HCT116 (cell line): ENCODE data around the gene ARFIP2. TPM values are rescaled to one million over a fixed set of nuclear protein-coding genes. Genes with fewer than 3 reads are reported as not detected.

Experiments
- ATAC-seq: fragments of 200-7000 bp; cut with Tn5 transposase; 2 replicates; pipeline ENCODE4 v1.9.1; 2020; ENCODE audit warnings: mild to moderate bottlenecking, moderate library complexity
- Bru-seq: library from RNA; stranded (reverse); fragments of 400-500 nt; gene quantifications from one replicate; lab custom pipeline; 2021; lab: Mats Ljungman, UMichigan
- BruChase-seq, 2 experiments: library from RNA; stranded (reverse); fragments of 400-500 nt; gene quantifications; one replicate each; lab custom pipeline; 2021; lab: Mats Ljungman, UMichigan
- BruUV-seq: library from RNA; stranded (reverse); fragments of 400-500 nt; replicated peaks from 2 replicates; lab custom pipeline; 2021; lab: Mats Ljungman, UMichigan
- CTCF ChIA-PET: fragments of 300-600 bp; sonication (Branson Sonifier 250); formaldehyde crosslinking; loops from one replicate; lab custom pipeline; 2021; ENCODE audit warnings: antibody characterized with exemption; lab: Charles Lee
- POLR2A ChIA-PET: fragments of 300-600, 350-600 bp; sonication (Branson Sonifier 250); formaldehyde crosslinking; loops from one replicate; lab custom pipeline; 2021; ENCODE audit warnings: antibody characterized with exemption; lab: Charles Lee
- RAD21 ChIA-PET, 2 experiments: fragments of 300-600 bp; sonication (Branson Sonifier 250); formaldehyde crosslinking; loops; one replicate each; lab custom pipeline; 2023; ENCODE audit warnings: low total read pairs in 2 of 2; ENCODE audit not compliant: uncharacterized antibody in 2 of 2, unreplicated experiment in 2 of 2, low non-redundant PET in 1 of 2; lab: Charles Lee
- DNase-seq: peaks from one replicate; pipeline ENCODE4 v3.0.0-alpha.2; 2010; ENCODE audit warnings: low read depth, low spot score
- H2AFZ ChIP-seq: fragments of 200-600 bp; shearing (Covaris generic), sonication (generic); 2 replicates; pipeline ENCODE4 v1.6.1; 2017; ENCODE audit warnings: low read depth, mixed run types, mixed read lengths, antibody characterized with exemption, low read length; ENCODE audit not compliant: poor library complexity, severe bottlenecking
- H3K27ac ChIP-seq: 2 replicates; pipeline ENCODE4 v1.5.1; 2012; ENCODE audit warnings: low read depth, low read length
- H3K27me3 ChIP-seq: fragments of 200-600 bp; sonication (generic); 2 replicates; pipeline ENCODE4 v1.6.1; 2016; ENCODE audit warnings: mixed run types, low read length, mixed read lengths; ENCODE audit not compliant: insufficient read depth
- H3K36me3 ChIP-seq, 2 experiments: fragments of 200-500 bp in 1 of 2; fragments of 200-600 bp in 1 of 2; sonication (Bioruptor generic) in 1 of 2; sonication (generic) in 1 of 2; 2 replicates each; pipeline versions ENCODE4 v1.5.1 to v1.6.1; 2014 to 2016; ENCODE audit warnings: low read length in 2 of 2, inconsistent platforms in 1 of 2, mixed read lengths in 1 of 2, mixed run types in 1 of 2; ENCODE audit not compliant: insufficient read depth in 2 of 2, control insufficient read depth in 1 of 2
- H3K4me1 ChIP-seq, 2 experiments: fragments of 200-600 bp in 1 of 2; sonication (generic) in 1 of 2; 2 replicates each; pipeline versions ENCODE4 v1.5.1 to v1.6.1; 2012 to 2017; ENCODE audit warnings: low read length in 2 of 2, inconsistent platforms in 1 of 2, mild to moderate bottlenecking in 1 of 2, mixed read lengths in 1 of 2, mixed run types in 1 of 2, moderate library complexity in 1 of 2; ENCODE audit not compliant: insufficient read depth in 2 of 2, control insufficient read depth in 1 of 2
- H3K4me2 ChIP-seq: fragments of 200-600 bp; sonication (generic); 2 replicates; pipeline ENCODE4 v1.6.1; 2017; ENCODE audit warnings: mixed run types, low read length, mixed read lengths
- H3K4me3 ChIP-seq, 2 experiments: fragments of 200-600 bp in 1 of 2; sonication (generic) in 1 of 2; replicated peaks in 1 of 2; 2 replicates each; pipeline ENCODE4 v1.5.1; 2011 to 2016; ENCODE audit warnings: low read length in 2 of 2, control low read depth in 1 of 2, low read depth in 1 of 2, mild to moderate bottlenecking in 1 of 2, mixed read lengths in 1 of 2, mixed run types in 1 of 2
- H3K79me2 ChIP-seq: fragments of 200-600 bp; sonication (generic); 2 replicates; pipeline ENCODE4 v1.6.1; 2017; ENCODE audit warnings: mild to moderate bottlenecking, mixed run types, low read length, moderate library complexity, mixed read lengths; ENCODE audit not compliant: insufficient read depth
- H3K9ac ChIP-seq: fragments of 200-600 bp; sonication (generic); 2 replicates; pipeline ENCODE4 v1.6.1; 2016; ENCODE audit warnings: low read length, mixed read lengths
- H3K9me2 ChIP-seq: fragments of 200-600 bp; sonication (generic), shearing (Covaris generic); 2 replicates; pipeline ENCODE4 v1.6.1; 2017; ENCODE audit warnings: mixed run types, mild to moderate bottlenecking, moderate library complexity; ENCODE audit not compliant: insufficient read depth
- H3K9me3 ChIP-seq, 2 experiments: fragments of 200-500 bp in 1 of 2; fragments of 200-600 bp in 1 of 2; sonication (Bioruptor generic) in 1 of 2; sonication (generic) in 1 of 2; 2 replicates each; pipeline ENCODE4 v1.6.1; 2014 to 2017; ENCODE audit warnings: low read length in 2 of 2, mixed read lengths in 2 of 2, inconsistent platforms in 1 of 2, low read depth in 1 of 2, mild to moderate bottlenecking in 1 of 2, mixed run types in 1 of 2, moderate library complexity in 1 of 2; ENCODE audit not compliant: control insufficient read depth in 1 of 2, insufficient read depth in 1 of 2
- H4K20me1 ChIP-seq: fragments of 200-600 bp; sonication (generic), shearing (Covaris generic); 2 replicates; pipeline ENCODE4 v1.6.1; 2017; ENCODE audit warnings: mixed run types, mild to moderate bottlenecking, moderate library complexity; ENCODE audit not compliant: insufficient read depth
- ELF1 ChIP-seq: IDR thresholded peaks from 2 replicates; pipeline ENCODE4 v1.6.1; 2012; ENCODE audit warnings: low read depth, borderline replicate concordance
- FOSL1 ChIP-seq: IDR thresholded peaks from 2 replicates; pipeline ENCODE4 v1.6.1; 2012; ENCODE audit warnings: low read depth
- POLR2A ChIP-seq: IDR thresholded peaks from 2 replicates; pipeline ENCODE4 v1.7.0; 2011; ENCODE audit warnings: borderline replicate concordance; ENCODE audit not compliant: insufficient read depth, insufficient read length; ENCODE audit errors: extremely low read depth
- POLR2AphosphoS5 ChIP-seq: IDR thresholded peaks from 2 replicates; pipeline ENCODE4 v1.6.1; 2011; ENCODE audit warnings: mild to moderate bottlenecking, low read depth, low read length, moderate library complexity
- RAD21 ChIP-seq: IDR thresholded peaks from 2 replicates; pipeline ENCODE4 v1.6.1; 2012; ENCODE audit warnings: low read depth, mild to moderate bottlenecking
- SIN3A ChIP-seq: IDR thresholded peaks from 2 replicates; pipeline ENCODE4 v1.6.1; 2012; ENCODE audit warnings: low read depth
- SP1 ChIP-seq: IDR thresholded peaks from 2 replicates; pipeline ENCODE4 v1.6.1; 2012; ENCODE audit warnings: low read depth
- SRF ChIP-seq: IDR thresholded peaks from 2 replicates; pipeline ENCODE4 v1.6.1; 2012; ENCODE audit warnings: low read depth
- TCF7L2 ChIP-seq: IDR thresholded peaks from 2 replicates; pipeline ENCODE4 v1.7.0; 2011; ENCODE audit warnings: borderline replicate concordance, inconsistent platforms; ENCODE audit not compliant: insufficient read depth, insufficient read length; ENCODE audit errors: extremely low read depth
- YY1 ChIP-seq: IDR thresholded peaks from 2 replicates; pipeline ENCODE4 v1.6.1; 2011; ENCODE audit warnings: low read length, low read depth, moderate library complexity, mild to moderate bottlenecking; ENCODE audit not compliant: insufficient replicate concordance; ENCODE audit errors: extremely low read depth
- ZFX ChIP-seq: fragments of 450-650 bp; IDR thresholded peaks from 2 replicates; pipeline ENCODE4 v1.6.1; 2017
- intact Hi-C: fragments of 100-400 bp; cut with micrococcal nuclease; formaldehyde crosslinking; loops from 2 replicates; pipeline ENCODE4 v1.10.0; 2022
- long read RNA-seq: library from polyadenylated mRNA; unstranded; transcript quantifications from one replicate; pipeline ENCODE4 v2.0.0, GENCODE V29; 2021; ENCODE audit not compliant: unreplicated experiment
- polyA plus RNA-seq: library from polyadenylated mRNA; unstranded; fragments of >200 nt; gene quantifications from 2 replicates; pipeline ENCODE4 v1.2.1, GENCODE V29; 2012; ENCODE audit warnings: missing spikeins
- total RNA-seq: library from RNA; stranded (reverse); gene quantifications from one replicate; pipeline ENCODE4 v1.2.1, GENCODE V29; 2021; ENCODE audit not compliant: unreplicated experiment
- TF ChIP-seq, protein P1 (sequence below): IDR thresholded peaks from 2 replicates; pipeline ENCODE4 v1.6.1; 2011; ENCODE audit warnings: mild to moderate bottlenecking, low read length, moderate library complexity; ENCODE audit not compliant: insufficient replicate concordance; ENCODE audit errors: extremely low read depth
- TF ChIP-seq, protein P2 (sequence below): IDR thresholded peaks from 2 replicates; pipeline ENCODE4 v1.6.1; 2012

ARFIP2 gene
- 77.9 TPM for total RNA-seq
- polyA plus RNA-seq: 80.6 and 82.7 TPM in 2 replicates
- percentile 92 among the genes with signal in this experiment for Bru-seq, nascent RNA
- percentile 97 among the genes with signal in this experiment for BruChase-seq, experiment 1, labeled RNA remaining after a 6-hour chase
- BruChase-seq, experiment 2, labeled RNA remaining after a 2-hour chase: percentile 94 among the genes with signal in this experiment
- long read RNA-seq, transcript ARFIP2-202 (8 exons, 1,868 nt): minor isoform, 23 of 132 reads
- long read RNA-seq, transcript ARFIP2-201 (8 exons, 2,543 nt): major isoform, 43 of 132 reads
- long read RNA-seq, partial matches to known transcripts: 19 of 132 reads
- long read RNA-seq, other reads (novel, unspliced or antisense): 46 of 132 reads

DNA sequence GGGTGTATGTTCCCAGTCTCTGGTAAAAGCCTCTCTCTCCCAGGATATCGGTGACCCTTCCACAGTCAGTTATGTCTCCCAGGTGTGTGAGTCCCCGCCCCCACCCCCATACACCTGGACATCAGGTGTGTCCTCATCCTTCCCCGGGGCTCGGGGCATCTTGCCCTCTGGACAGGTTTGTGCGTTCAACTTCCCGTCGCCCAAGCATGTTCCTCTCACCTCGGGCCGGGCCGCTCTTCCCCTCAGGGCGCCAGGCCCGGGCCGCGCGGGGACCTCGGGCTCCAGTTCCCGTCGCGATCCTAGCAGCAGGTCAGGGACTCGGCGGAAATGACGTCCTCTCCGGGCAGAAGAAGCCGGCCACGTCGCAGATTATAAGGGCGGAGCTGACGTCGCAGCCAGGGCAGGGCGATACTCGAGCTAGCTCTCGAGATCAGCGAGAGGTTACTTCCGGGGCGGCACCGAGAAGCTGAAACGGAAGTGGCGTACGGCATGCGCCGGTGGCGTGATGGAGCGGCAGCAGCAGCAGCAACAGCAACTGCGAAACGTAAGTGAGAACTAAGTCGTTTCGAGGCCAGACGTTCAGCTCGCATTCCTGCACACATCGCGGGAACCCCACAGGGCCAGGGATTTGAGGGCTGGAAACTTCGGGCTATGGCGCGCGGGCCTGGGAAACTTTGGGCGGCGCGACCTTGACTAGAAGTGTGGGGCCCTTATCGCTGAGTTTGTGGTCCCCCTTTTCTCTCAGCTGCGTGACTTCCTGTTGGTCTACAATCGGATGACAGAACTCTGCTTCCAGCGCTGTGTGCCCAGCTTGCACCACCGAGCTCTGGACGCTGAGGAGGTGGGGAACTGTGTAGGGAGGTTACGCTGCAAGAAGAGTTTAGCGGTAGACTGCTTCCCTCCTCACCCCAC, at the start of gene ARFIP2, which contains the start of gene TIMM10B:
TSS of gene ARFIP2 (minus strand) at position 320 of the 912 bp plus-strand sequence. CDS start 910 bp downstream, outside the sequence.
TSS of gene TIMM10B (plus strand) at position 490 of the 912 bp plus-strand sequence. CDS start at position 506, 16 bp downstream.
- Histone ChIP-seq H3K9me3 (no peaks in the 10 kb centered on the region), H3K9ac (peak within 1 kb of the TSS; percentile 93), H3K4me2 (peak within 1 kb of the TSS; percentile 93), H3K9me2 (no peaks in the 10 kb centered on the region), H3K27ac (peak within 1 kb of the TSS; percentile 57), H3K4me1 (peaks cover 13 to 21% of the 10 kb centered on the region in 2 experiments; a peak in 3 of 4 replicates), H3K4me3 (peak within 1 kb of the TSS; percentile 86 to 96), H2AFZ (no peak within 1 kb of the TSS), H3K79me2 (peaks cover 52% of the 10 kb centered on the region), H3K36me3 (peaks cover 22 to 65% of the 10 kb centered on the region in 2 experiments), H3K27me3 (no peaks in the 10 kb centered on the region), H4K20me1 (no peaks in the 10 kb centered on the region; the same call in 1 of the 2 replicates)
- ChIA-PET CTCF (interaction anchor here (1.0 to 1.5 kb wide), 3 partner anchors 24 to 102 kb away, joined by 3 to 11 read pairs (median 6); no protein-coding TSS in a partner anchor), POLR2A (interaction anchor here (0.9 to 1.1 kb wide), 5 partner anchors 9 to 102 kb away, joined by 4 to 7 read pairs (median 5); partner anchors contain the start of gene APBB1), RAD21 (interaction anchor here in 1 of 2 experiments (1.1 kb wide), 1 partner anchor 202 kb away, joined by 3 read pairs; the partner anchor contains the start of gene MRPL17)
- peak; percentile 81 for TF ChIP-seq POLR2AphosphoS5
- no peak for TF ChIP-seq FOSL1
- peak; percentile 73; the same call in 1 of the 2 replicates for TF ChIP-seq SRF
- TF ChIP-seq SIN3A: peak; percentile 96
- TF ChIP-seq ELF1: no peak; the same call in 1 of the 2 replicates
- TF ChIP-seq ZFX: peak; percentile 70
- TF ChIP-seq, protein P1, sequence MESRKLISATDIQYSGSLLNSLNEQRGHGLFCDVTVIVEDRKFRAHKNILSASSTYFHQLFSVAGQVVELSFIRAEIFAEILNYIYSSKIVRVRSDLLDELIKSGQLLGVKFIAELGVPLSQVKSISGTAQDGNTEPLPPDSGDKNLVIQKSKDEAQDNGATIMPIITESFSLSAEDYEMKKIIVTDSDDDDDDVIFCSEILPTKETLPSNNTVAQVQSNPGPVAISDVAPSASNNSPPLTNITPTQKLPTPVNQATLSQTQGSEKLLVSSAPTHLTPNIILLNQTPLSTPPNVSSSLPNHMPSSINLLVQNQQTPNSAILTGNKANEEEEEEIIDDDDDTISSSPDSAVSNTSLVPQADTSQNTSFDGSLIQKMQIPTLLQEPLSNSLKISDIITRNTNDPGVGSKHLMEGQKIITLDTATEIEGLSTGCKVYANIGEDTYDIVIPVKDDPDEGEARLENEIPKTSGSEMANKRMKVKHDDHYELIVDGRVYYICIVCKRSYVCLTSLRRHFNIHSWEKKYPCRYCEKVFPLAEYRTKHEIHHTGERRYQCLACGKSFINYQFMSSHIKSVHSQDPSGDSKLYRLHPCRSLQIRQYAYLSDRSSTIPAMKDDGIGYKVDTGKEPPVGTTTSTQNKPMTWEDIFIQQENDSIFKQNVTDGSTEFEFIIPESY: peak; percentile 90
- TF ChIP-seq, protein P2, sequence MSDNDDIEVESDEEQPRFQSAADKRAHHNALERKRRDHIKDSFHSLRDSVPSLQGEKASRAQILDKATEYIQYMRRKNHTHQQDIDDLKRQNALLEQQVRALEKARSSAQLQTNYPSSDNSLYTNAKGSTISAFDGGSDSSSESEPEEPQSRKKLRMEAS: peak; percentile 93
- TF ChIP-seq POLR2A: peak; percentile 75
- TF ChIP-seq RAD21: no peak
- peak; percentile 31 for TF ChIP-seq TCF7L2
- peak; percentile 9 for TF ChIP-seq YY1
- TF ChIP-seq SP1: peak; percentile 86
- DNase-seq (peak; percentile 94), ATAC-seq (peak; percentile 94)
- TSS peak; percentile 41 for BruUV-seq
- intact Hi-C loops: loop anchor here (2.0 kb wide), 2 partner anchors 92 to 124 kb away; no protein-coding TSS in a partner anchor
